HepG2 (cell line): ENCODE data around the gene GJD3. TPM values are rescaled to one million over a fixed set of nuclear protein-coding genes. Genes with fewer than 3 reads are reported as not detected.

ENCODE experiments used
- ATRX ChIP-seq: sonication (generic); formaldehyde crosslinking; IDR thresholded peaks from 2 replicates; pipeline ENCODE4 v1.4.0; 2020; ENCODE audit warnings: missing genetic modification reagents, borderline replicate concordance
- CCDC6 ChIP-seq: sonication (generic); formaldehyde crosslinking; IDR thresholded peaks from 2 replicates; pipeline ENCODE4 v1.8.1; 2022; ENCODE audit warnings: mild to moderate bottlenecking, missing genetic modification reagents, moderate library complexity
- CTCF ChIP-seq: sonication (generic); formaldehyde crosslinking; IDR thresholded peaks from 2 replicates; pipeline ENCODE4 v1.5.0; 2020; ENCODE audit warnings: mild to moderate bottlenecking, missing genetic modification reagents, moderate library complexity
- ELF4 ChIP-seq: sonication (generic); formaldehyde crosslinking; IDR thresholded peaks from 2 replicates; pipeline ENCODE4 v1.5.0; 2020; ENCODE audit warnings: missing genetic modification reagents, mild to moderate bottlenecking, moderate library complexity, borderline replicate concordance
- FOXA3 ChIP-seq: IDR thresholded peaks from 2 replicates; pipeline ENCODE4 v1.6.1; 2016; ENCODE audit warnings: missing genetic modification reagents, missing compliant biosample characterization
- GLI4 ChIP-seq: sonication (generic); formaldehyde crosslinking; IDR thresholded peaks from 2 replicates; pipeline ENCODE4 v1.5.1; 2020; ENCODE audit warnings: missing genetic modification reagents, mild to moderate bottlenecking, moderate library complexity, borderline replicate concordance
- IRF2 ChIP-seq: IDR thresholded peaks from 2 replicates; pipeline ENCODE4 v1.6.1; 2018; ENCODE audit warnings: missing genetic modification reagents, missing compliant biosample characterization
- KDM3A ChIP-seq: IDR thresholded peaks from 2 replicates; pipeline ENCODE4 v1.6.1; 2018; ENCODE audit warnings: low read depth, missing compliant biosample characterization
- MTA1 ChIP-seq: sonication (generic); formaldehyde crosslinking; IDR thresholded peaks from 2 replicates; pipeline ENCODE4 v1.4.0; 2020; ENCODE audit warnings: missing genetic modification reagents, mild to moderate bottlenecking, borderline replicate concordance
- NFKBIZ ChIP-seq: IDR thresholded peaks from 2 replicates; pipeline ENCODE4 v1.6.1; 2018; ENCODE audit warnings: missing genetic modification reagents, missing compliant biosample characterization
- NKX3-1 ChIP-seq: sonication (generic); formaldehyde crosslinking; IDR thresholded peaks from 2 replicates; pipeline ENCODE4 v1.5.0; 2020; ENCODE audit warnings: missing genetic modification reagents
- PRDM10 ChIP-seq: sonication (generic); formaldehyde crosslinking; IDR thresholded peaks from 2 replicates; pipeline ENCODE4 v1.4.0; 2020; ENCODE audit warnings: low read depth, missing genetic modification reagents
- PRDM15 ChIP-seq: sonication (generic); formaldehyde crosslinking; IDR thresholded peaks from 2 replicates; pipeline ENCODE4 v1.4.0; 2020; ENCODE audit warnings: missing genetic modification reagents
- PRPF4 ChIP-seq: fragments of 200-400 bp; formaldehyde crosslinking; IDR thresholded peaks from 2 replicates; pipeline ENCODE4 v1.6.1; 2016; ENCODE audit warnings: low read length, low read depth; ENCODE audit not compliant: poor library complexity, severe bottlenecking
- REXO4 ChIP-seq: sonication (generic); formaldehyde crosslinking; IDR thresholded peaks from 2 replicates; pipeline ENCODE4 v1.8.0; 2022; ENCODE audit warnings: missing genetic modification reagents, mild to moderate bottlenecking, borderline replicate concordance
- ZNF256 ChIP-seq: sonication (generic); formaldehyde crosslinking; conservative IDR thresholded peaks from 2 replicates; pipeline ENCODE4 v1.4.0; 2020; ENCODE audit warnings: missing genetic modification reagents
- ZNF280B ChIP-seq: sonication (generic); formaldehyde crosslinking; IDR thresholded peaks from 2 replicates; pipeline ENCODE4 v1.5.0; 2020; ENCODE audit warnings: missing genetic modification reagents, mild to moderate bottlenecking, borderline replicate concordance
- ZNF317 ChIP-seq: sonication (generic); formaldehyde crosslinking; IDR thresholded peaks from 2 replicates; pipeline ENCODE4 v1.5.0; 2020; ENCODE audit warnings: mild to moderate bottlenecking, missing genetic modification reagents
- polyA plus RNA-seq, 8 experiments: library from polyadenylated mRNA; depleted of rRNA in 3 of 8; stranded (reverse) in 7 of 8; unstranded in 1 of 8; fragments of >200 nt; fragmentation: Illumina TruSeq in 4 of 8; extraction: Trizol in 4 of 8; gene quantifications; 2 replicates each; pipeline versions ENCODE4 v1.2.1 to v1.2.3, GENCODE V29; 2011 to 2016; ENCODE audit warnings: low read depth in 4 of 8, missing spikeins in 1 of 8, mixed read lengths in 1 of 8; ENCODE audit not compliant: insufficient read depth in 1 of 8
- total RNA-seq, 5 experiments: library from RNA; depleted of rRNA; stranded (reverse); fragments of >200 nt; fragmentation: Illumina TruSeq; extraction: Trizol; gene quantifications; 2 replicates each; pipeline ENCODE4 v1.2.3, GENCODE V29; 2016; ENCODE audit warnings: low read depth in 1 of 5

Gene GJD3
- total and polyA plus RNA-seq, 2 of the 13 experiments (the other 11 are each of a cell fraction or from before 2014, with no cell fraction given), result not detected

- TF ChIP-seq IRF2 (CRISPR knock-in tag), result peak; percentile 84
- TF ChIP-seq ATRX (CRISPR knock-in tag), result no peak
- TF ChIP-seq ZNF280B, result no peak
- TF ChIP-seq NFKBIZ (CRISPR knock-in tag), result 0 out of 2 replicates have a peak, but pooled peaks have one; percentile 35
- no peak for TF ChIP-seq ZNF317 (CRISPR knock-in tag)
- peak; percentile 77; the same call in 1 of the 2 replicates for TF ChIP-seq MTA1 (CRISPR knock-in tag)
- TF ChIP-seq REXO4 (CRISPR knock-in tag), result no peak
- no peak for TF ChIP-seq PRPF4
- TF ChIP-seq NKX3-1 (CRISPR knock-in tag), result no peak
- TF ChIP-seq FOXA3 (CRISPR knock-in tag), result 0 out of 2 replicates have a peak, but pooled peaks have one; percentile 28
- TF ChIP-seq ELF4 (CRISPR knock-in tag), result no peak
- no peak for TF ChIP-seq CCDC6
- peak; percentile 72; the same call in 1 of the 2 replicates for TF ChIP-seq PRDM15 (CRISPR knock-in tag)
- peak; percentile 100 for TF ChIP-seq CTCF
- TF ChIP-seq GLI4 (CRISPR knock-in tag), result 0 out of 2 replicates have a peak, but pooled peaks have one; percentile 36
- peak; percentile 98; the same call in 1 of the 2 replicates for TF ChIP-seq KDM3A (CRISPR knock-in tag)
- no peak for TF ChIP-seq PRDM10 (CRISPR knock-in tag)
- TF ChIP-seq ZNF256 (CRISPR knock-in tag), result 0 out of 2 replicates have a peak, but pooled peaks have one; percentile 14
These were observed 9.3 kb downstream of the GJD3 start (continued) for GRCh38 chr17:40355123-40355803.
